DOHH2 (cell line): Measurements from ENCODE around the gene CCR3.

Source experiments
- EZH2phosphoT487 ChIP-seq: fragments of 200-600 bp; sonication (generic); IDR thresholded peaks from 2 replicates; pipeline ENCODE4 v1.6.1; 2017; ENCODE audit warnings: borderline replicate concordance, mild to moderate bottlenecking, antibody characterized with exemption, low read length, moderate library complexity, mixed read lengths
- TF ChIP-seq, protein P1 (sequence below): fragments of 200-600 bp; sonication (generic); IDR thresholded peaks from one replicate; pipeline ENCODE4 v1.5.1; 2014; ENCODE audit warnings: antibody characterized with exemption, mild to moderate bottlenecking, low read depth, low read length; ENCODE audit not compliant: poor library complexity, severe bottlenecking

DNA sequence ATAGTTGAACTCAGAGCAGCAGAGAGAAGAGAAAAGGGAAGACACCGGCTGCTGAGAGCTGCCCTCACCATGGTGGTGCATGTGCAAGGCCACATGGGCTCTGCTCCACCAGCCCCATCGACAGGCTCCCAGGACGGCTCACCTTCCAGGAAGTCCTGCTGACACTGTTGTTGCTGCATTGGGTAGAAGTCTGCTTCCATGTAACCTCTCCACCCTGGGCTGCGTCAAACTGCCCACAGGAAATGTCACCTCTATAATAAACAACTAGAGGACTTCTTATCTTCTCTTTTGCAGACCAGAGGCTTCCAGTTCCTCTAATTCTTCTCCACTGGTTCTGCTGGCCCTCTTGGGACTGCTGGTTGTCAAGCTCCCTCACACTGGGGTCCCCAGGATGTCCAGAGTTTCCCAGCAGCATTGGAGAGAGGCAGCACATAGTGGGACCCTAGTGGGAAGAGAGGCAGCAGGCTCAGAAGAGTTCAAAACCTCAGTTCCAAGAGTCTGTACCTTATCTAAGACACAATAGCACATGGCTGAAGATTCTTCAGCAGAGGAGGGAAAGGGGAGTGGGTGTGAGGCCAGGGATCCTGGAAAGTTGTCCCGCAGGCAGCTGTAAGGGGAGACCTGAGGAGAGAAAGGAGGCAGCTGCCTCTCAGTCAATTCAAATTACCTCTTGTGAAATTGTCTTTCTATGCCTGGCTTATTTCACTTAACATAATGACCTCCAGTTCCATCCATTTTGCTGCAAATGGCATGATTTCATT, 5.8 kb upstream of the CCR3 start:
- TF ChIP-seq, protein P1, sequence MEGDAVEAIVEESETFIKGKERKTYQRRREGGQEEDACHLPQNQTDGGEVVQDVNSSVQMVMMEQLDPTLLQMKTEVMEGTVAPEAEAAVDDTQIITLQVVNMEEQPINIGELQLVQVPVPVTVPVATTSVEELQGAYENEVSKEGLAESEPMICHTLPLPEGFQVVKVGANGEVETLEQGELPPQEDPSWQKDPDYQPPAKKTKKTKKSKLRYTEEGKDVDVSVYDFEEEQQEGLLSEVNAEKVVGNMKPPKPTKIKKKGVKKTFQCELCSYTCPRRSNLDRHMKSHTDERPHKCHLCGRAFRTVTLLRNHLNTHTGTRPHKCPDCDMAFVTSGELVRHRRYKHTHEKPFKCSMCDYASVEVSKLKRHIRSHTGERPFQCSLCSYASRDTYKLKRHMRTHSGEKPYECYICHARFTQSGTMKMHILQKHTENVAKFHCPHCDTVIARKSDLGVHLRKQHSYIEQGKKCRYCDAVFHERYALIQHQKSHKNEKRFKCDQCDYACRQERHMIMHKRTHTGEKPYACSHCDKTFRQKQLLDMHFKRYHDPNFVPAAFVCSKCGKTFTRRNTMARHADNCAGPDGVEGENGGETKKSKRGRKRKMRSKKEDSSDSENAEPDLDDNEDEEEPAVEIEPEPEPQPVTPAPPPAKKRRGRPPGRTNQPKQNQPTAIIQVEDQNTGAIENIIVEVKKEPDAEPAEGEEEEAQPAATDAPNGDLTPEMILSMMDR, result no peak
- TF ChIP-seq EZH2phosphoT487, result no peak
